Adrenal gland (tissue), 5 donors: ENCODE data around the gene DEPDC1B.

Experiments used
- CTCF ChIP-seq, 6 experiments: fragments of 450-650 bp in 4 of 6; fragments of 200-600 bp in 2 of 6; sonication (generic) in 1 of 6; IDR thresholded peaks; 1 replicate in 5 of 6; 2 replicates in 1 of 6; pipeline versions ENCODE4 v1.5.1 to v1.8.0; 2016 to 2021; ENCODE audit warnings: antibody characterized with exemption in 6 of 6, mild to moderate bottlenecking in 2 of 6, moderate library complexity in 1 of 6
- POLR2A ChIP-seq, 2 donors: fragments of 450-650 bp; IDR thresholded peaks; one replicate each; pipeline ENCODE4 v1.6.1; 2017; ENCODE audit warnings: antibody characterized with exemption in 2 of 2, mild to moderate bottlenecking in 2 of 2, moderate library complexity in 1 of 2
- donor health status: DM: no; HTN: no; CAD: no.

GRCh38 chr5:60640901-60641300 lies 59.1 kb downstream of the DEPDC1B start:
- no peak for TF ChIP-seq CTCF (IDR thresholded peaks at IDR 0.05)
- no peak for TF ChIP-seq POLR2A (IDR thresholded peaks at IDR 0.05)
